ENCODE data around the gene ZKSCAN8.
A peak's percentile ranks its signal among the peaks of the same experiment; 100 is the strongest.
"Not testable (repeated sequence)": the region's sequence is repeated elsewhere in the genome, so short reads cannot be mapped to it uniquely, and the experiment has no call there.

The ZKSCAN8 gene

DNA sequence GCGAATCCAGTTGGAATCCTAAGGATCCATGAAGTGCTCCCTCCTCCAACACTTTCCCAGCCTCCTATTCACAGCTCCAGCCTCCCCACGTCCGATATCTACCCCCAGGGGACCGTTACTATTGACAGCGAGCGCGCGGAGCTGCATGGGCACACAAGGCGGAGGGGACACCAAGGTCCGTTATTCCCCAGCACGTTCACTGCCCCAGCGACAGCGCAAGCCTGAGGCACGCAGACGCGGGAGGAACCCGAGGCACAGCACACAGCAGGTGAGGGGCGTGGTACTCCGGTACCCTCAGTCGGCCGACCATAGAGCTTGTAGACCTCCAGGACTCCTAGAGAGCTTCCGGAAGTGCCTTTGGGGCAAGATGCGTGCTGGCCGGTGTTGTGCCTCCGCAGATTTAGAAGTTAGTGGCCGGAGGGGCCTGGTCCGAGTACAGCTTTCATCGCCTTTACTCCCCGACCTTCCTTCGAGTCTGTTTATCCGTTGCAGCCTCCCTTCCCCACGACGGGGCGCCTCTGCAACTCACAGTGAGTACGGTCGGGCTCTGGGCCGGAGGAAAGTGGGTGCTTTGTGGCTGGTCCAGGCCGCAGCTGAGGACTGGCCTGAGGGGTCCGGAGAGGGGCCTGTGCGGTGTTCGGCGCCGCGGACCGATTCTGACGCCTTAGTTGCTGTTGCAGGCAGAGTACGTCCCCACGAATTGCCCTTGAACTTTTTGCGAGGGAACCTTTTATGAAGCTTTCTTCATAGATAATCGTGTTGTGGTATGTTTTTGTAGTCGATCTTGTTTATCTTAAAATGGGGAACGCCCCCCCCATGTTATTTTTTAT, at the start of gene ZKSCAN8:
ZKSCAN8 (plus strand) TSS at position 384 of the 830 bp plus-strand sequence. CDS start 6,525 bp downstream, outside the sequence.
- Mint-ChIP-seq H3K36me3 (ENCODE audit: low read depth) (peaks cover 22% of the 10 kb centered on the region), H3K27me3 (ENCODE audit: low read depth) (no peaks in the 10 kb centered on the region), H3K9me3 (no peaks in the 10 kb centered on the region), H3K27ac (peak within 1 kb of the TSS; percentile 91), H3K4me3 (peak within 1 kb of the TSS; percentile 95), H3K4me1 (ENCODE audit: low read depth) (peaks cover 41% of the 10 kb centered on the region)

DNA sequence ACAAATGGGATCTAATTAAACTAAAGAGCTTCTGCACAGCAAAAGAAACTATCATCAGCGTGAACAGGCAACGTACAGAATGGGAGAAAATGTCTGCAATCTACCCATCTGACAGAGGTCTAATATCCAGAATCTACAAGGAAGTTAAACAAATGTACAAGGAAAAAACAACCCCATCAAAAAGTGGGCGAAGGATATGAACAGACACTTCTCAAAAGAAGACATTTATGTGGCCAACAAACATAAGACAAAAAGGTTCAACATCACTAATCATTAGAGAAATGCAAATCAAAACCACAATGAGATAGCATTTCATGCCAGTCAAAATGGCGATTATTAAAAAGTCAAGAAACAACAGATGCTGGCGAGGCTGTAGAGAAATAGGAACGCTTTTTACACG, 39.5 kb upstream of the ZKSCAN8 start:
- not testable (repeated sequence) for H3K36me3 Mint-ChIP-seq (ENCODE audit: low read depth); H3K4me3 Mint-ChIP-seq; H3K27ac Mint-ChIP-seq; H3K4me1 Mint-ChIP-seq (ENCODE audit: low read depth)
- Mint-ChIP-seq H3K9me3 (peaks cover 23% of the 10 kb centered on the region), H3K27me3 (ENCODE audit: low read depth) (peaks cover 21% of the 10 kb centered on the region)

DNA sequence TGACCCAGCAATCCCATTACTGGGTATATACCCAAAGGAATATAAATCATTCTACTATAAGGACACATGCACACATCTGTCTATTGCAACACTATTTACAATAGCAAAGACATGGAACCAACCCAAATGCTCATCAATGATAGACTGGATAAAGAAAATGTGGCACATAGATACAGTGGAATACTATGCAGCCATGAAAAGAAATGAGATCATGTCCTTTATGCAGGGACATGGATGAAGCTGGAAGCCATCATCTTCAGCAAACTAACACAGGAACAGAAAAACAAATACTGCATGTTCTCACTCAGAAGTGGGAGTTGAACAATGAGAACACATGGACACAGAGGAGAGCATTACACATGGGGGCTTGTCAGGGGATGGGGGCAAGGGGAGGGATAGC, 39.0 kb upstream of the ZKSCAN8 start:
- peaks cover 21% of the 10 kb centered on the region for H3K27me3 Mint-ChIP-seq (ENCODE audit: low read depth)
- peaks cover 18% of the 10 kb centered on the region for H3K9me3 Mint-ChIP-seq
- not testable (repeated sequence) for H3K4me1 Mint-ChIP-seq (ENCODE audit: low read depth); H3K27ac Mint-ChIP-seq; H3K36me3 Mint-ChIP-seq (ENCODE audit: low read depth)
- peak overlapping the region; percentile 25 for H3K4me3 Mint-ChIP-seq

DNA sequence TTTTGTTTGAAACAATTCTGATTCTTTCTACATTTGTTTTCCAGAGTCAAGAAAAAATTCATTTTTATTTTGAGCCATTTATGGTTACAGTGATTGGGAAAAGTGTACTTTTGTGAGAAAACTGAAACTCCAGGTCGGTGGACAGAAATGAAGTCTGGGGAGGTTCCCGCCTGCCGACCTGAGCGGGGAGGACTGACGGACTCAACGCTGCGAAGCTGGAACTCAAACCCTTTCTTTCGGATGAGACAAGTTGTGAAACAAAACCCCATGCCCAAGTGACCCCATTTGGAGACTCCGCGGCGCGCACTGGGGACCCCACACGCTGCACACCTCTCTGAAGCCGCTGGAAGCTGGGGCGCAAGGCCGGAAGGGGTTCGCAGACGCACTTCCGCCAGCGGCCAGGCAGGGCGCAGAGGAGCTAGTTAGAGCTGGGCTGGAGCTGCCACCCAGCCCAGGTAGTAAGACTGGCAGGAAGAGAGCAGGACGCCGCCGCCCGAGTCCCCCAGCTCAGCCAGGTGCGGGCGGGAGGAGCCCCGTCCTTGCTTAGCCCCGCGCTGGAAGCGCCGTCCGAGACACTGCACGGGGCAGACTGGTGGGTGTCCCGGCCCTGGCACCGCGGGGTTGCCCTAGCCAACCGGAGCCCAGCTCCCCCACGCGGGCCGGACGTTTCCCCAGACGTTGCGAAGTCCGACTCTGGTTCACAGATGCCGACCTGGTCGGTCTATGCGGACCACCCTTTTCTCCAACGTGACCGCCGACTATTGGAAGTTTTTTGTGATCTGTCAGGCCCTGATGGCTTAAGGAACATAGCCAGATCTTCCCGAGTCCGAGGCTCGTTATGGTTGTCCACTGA, 37.1 kb upstream of the ZKSCAN8 start:
- Mint-ChIP-seq H3K27me3 (ENCODE audit: low read depth) (peaks cover 21% of the 10 kb centered on the region), H3K4me3 (peak overlapping the region; percentile 82), H3K4me1 (ENCODE audit: low read depth) (peaks cover 10% of the 10 kb centered on the region), H3K36me3 (ENCODE audit: low read depth) (peaks cover 4% of the 10 kb centered on the region), H3K27ac (peak overlapping the region; percentile 57), H3K9me3 (peaks cover 14% of the 10 kb centered on the region)

DNA sequence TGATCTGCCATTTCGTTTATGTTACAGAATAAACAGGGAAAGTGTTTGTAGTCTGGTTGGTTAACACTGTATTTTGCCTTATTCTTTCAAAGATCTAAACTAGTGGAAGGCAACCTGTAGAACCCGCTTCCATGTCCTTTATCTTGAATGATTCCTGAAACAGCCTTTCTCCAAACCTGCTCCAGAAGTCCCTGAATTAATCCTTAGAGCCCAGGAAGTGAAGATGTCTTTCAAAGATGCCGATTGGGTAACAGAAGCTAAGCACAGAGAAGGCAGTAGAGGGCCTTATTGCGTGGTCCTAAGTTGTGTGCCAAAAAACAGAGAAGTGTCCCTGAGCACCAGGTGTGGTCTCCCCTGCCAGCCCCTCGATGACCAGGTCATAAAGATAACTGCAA, 36.4 kb upstream of the ZKSCAN8 start:
- peak overlapping the region; percentile 14 for H3K27ac Mint-ChIP-seq
- H3K36me3 Mint-ChIP-seq (ENCODE audit: low read depth): peaks cover 4% of the 10 kb centered on the region
- peak overlapping the region; percentile 82 for H3K4me3 Mint-ChIP-seq
- peaks cover 15% of the 10 kb centered on the region for H3K27me3 Mint-ChIP-seq (ENCODE audit: low read depth)
- peaks cover 10% of the 10 kb centered on the region for H3K4me1 Mint-ChIP-seq (ENCODE audit: low read depth)
- H3K9me3 Mint-ChIP-seq: peaks cover 8% of the 10 kb centered on the region

DNA sequence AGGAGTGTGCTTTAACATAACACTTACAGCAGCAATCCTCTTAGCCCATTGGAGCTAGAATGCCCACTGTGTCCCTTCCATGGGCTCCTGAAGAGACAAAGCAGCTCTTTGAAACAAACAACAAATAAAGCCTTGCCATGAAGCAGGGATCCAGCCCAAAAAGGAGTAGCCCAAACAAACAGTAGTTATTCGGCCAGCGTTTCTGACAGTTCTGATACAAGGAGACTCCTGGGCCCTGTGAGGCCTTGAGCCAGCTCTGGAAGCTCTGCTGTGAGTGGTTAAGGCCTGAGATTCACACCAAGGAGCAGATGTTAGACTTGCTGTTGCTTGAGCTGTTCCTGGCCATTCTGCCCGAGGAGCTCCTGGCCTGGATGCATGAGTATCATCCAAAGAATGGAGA, 34.2 kb upstream of the ZKSCAN8 start:
- peaks cover 4% of the 10 kb centered on the region for H3K27me3 Mint-ChIP-seq (ENCODE audit: low read depth)
- peaks cover 4% of the 10 kb centered on the region for H3K9me3 Mint-ChIP-seq
- peaks cover 4% of the 10 kb centered on the region for H3K36me3 Mint-ChIP-seq (ENCODE audit: low read depth)
- no peak overlapping the region for H3K27ac Mint-ChIP-seq
- H3K4me1 Mint-ChIP-seq (ENCODE audit: low read depth): peaks cover 10% of the 10 kb centered on the region
- no peak overlapping the region for H3K4me3 Mint-ChIP-seq

DNA sequence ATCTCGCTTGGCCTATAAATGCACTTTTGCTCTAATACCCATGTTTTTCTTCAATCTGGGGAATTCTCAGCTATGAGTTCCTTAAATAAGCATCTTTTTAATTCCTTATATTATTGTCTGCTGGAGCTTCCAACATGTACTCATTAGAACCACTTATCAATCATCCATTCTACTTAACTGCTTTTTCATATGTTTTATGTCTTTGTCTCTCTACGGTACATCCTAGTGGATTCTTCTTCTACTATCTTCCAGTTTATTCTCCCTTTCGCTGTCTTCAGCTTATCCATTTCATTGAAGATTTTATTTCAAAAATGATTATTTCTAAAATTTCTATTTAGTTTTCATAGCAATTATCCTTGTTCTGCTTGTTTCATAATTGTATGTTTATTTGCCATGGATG, 29.7 kb upstream of the ZKSCAN8 start:
- H3K27me3 Mint-ChIP-seq (ENCODE audit: low read depth): no peaks in the 10 kb centered on the region
- no peak overlapping the region for H3K27ac Mint-ChIP-seq
- H3K4me3 Mint-ChIP-seq: no peak overlapping the region
- peaks cover 22% of the 10 kb centered on the region for H3K36me3 Mint-ChIP-seq (ENCODE audit: low read depth)
- H3K9me3 Mint-ChIP-seq: no peaks in the 10 kb centered on the region
- no peaks in the 10 kb centered on the region for H3K4me1 Mint-ChIP-seq (ENCODE audit: low read depth)

DNA sequence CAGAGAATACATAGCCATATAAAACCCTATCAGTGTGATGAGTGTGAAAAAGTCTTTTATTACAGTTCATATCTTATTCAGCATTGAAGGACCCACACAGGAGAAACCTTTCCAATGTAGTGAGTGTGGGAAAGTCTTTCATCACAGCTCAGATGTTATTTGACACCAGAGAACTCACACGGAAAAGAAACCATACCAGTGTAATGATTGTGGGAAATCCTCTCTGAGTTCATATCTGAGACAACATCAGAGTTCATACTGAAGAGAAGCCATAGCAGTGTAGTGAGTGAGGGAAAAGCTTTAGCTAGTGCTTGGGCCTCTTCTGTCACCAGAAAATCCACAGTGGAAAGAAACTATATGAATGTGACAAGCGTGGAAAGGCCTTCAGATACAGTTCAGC, 25.9 kb upstream of the ZKSCAN8 start:
- no peak overlapping the region for H3K4me3 Mint-ChIP-seq
- no peak overlapping the region for H3K27ac Mint-ChIP-seq
- peaks cover 37% of the 10 kb centered on the region for H3K36me3 Mint-ChIP-seq (ENCODE audit: low read depth)
- no peaks in the 10 kb centered on the region for H3K27me3 Mint-ChIP-seq (ENCODE audit: low read depth)
- no peaks in the 10 kb centered on the region for H3K9me3 Mint-ChIP-seq
- no peaks in the 10 kb centered on the region for H3K4me1 Mint-ChIP-seq (ENCODE audit: low read depth)

DNA sequence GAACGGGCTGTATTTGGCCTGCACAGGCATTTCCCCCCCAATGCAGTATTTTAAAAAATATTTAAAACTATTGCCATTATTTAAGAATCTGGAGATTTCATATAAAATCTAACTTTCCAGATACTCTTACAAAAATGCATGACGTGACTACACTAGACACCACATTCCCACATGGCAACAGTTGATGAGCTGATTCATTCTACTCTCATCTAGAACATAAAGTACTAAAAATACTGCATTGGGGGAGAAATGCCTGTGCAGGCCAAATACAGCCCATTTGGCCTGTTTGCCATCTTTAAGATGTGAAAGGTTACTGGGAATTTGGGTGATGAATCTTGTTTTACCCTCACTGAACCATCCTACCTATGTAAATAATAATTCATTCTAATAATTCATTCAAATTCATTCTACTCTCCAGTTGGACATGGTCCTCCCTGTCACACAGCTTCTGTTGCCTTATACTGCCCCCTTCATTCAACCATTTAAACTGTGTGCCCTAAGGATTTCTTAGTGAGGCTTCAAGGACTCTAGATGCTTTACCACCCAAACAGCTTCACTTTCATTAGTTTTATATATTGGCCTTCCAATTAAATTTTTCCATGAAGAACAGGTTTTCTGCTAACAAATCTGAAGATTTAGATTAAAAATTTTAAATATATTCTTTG, 24.2 kb upstream of the ZKSCAN8 start:
- Mint-ChIP-seq H3K9me3 (no peaks in the 10 kb centered on the region), H3K27ac (no peak overlapping the region), H3K4me1 (ENCODE audit: low read depth) (no peaks in the 10 kb centered on the region), H3K27me3 (ENCODE audit: low read depth) (no peaks in the 10 kb centered on the region), H3K36me3 (ENCODE audit: low read depth) (peaks cover 42% of the 10 kb centered on the region), H3K4me3 (no peak overlapping the region)

DNA sequence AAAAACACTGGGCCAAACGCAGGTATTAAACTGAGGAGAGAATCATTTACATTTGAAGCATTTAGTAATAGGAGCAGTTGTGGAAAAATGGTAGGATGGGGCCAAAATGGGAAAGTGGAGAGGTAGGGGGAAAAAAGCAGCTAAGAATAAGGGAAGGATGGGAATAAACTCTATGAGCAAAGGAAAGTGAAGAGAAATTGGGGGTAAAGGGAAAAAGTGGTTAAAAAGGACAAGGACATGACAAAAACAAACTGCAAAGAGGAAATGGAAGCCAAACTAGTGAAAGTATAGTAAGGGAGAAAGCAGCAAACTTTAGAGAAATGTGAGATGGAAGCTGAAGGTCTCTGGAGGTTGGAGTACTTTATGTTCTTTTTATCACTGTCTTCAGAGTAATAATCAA, 23.5 kb upstream of the ZKSCAN8 start:
- H3K4me1 Mint-ChIP-seq (ENCODE audit: low read depth): no peaks in the 10 kb centered on the region
- H3K4me3 Mint-ChIP-seq: no peak overlapping the region
- H3K36me3 Mint-ChIP-seq (ENCODE audit: low read depth): peaks cover 45% of the 10 kb centered on the region
- no peaks in the 10 kb centered on the region for H3K9me3 Mint-ChIP-seq
- no peaks in the 10 kb centered on the region for H3K27me3 Mint-ChIP-seq (ENCODE audit: low read depth)
- peak overlapping the region; percentile 1 for H3K27ac Mint-ChIP-seq

DNA sequence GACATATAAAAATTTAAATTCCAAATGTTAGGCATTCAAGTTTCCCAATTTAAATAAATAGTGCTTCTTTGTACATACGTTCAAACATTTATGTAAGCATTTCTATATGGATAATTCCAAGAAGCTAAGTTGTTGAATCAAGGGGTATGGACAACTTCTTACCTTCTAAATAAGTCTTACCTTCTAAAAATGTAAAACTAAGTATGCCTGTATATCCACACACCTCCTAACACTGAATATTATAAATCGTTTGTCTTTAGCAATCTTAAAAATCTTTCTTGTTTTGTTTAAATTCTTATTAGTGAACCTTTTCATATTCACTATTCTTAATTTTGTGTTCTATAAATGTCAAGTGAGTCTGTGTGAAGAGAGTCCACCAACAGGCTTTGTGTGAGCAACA, 19.8 kb upstream of the ZKSCAN8 start:
- no peaks in the 10 kb centered on the region for H3K9me3 Mint-ChIP-seq
- H3K36me3 Mint-ChIP-seq (ENCODE audit: low read depth): peaks cover 28% of the 10 kb centered on the region
- no peaks in the 10 kb centered on the region for H3K27me3 Mint-ChIP-seq (ENCODE audit: low read depth)
- H3K27ac Mint-ChIP-seq: no peak overlapping the region
- H3K4me3 Mint-ChIP-seq: no peak overlapping the region
- H3K4me1 Mint-ChIP-seq (ENCODE audit: low read depth): peaks cover 30% of the 10 kb centered on the region

DNA sequence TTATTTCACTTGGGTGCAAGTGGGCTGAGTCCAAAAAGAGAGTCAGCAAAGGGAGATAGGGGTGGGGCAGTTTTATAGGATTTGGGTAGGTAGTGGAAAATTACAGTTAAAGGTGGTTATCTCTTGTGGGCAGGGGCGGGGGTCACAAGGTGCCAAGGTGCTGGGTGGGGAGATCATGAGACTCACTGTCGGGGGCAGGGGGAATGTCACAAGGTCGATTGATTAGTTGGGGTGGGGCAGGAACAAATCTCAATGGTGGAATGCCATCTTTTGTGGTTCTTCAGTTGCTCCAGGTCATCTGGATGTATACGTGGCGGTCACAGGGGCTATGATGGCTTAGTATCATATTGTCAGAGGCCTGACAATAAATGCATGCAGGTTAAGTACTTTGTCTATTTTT, 19.4 kb upstream of the ZKSCAN8 start:
- H3K9me3 Mint-ChIP-seq; H3K27ac Mint-ChIP-seq; H3K4me3 Mint-ChIP-seq; H3K27me3 Mint-ChIP-seq (ENCODE audit: low read depth): not testable (repeated sequence)
- Mint-ChIP-seq H3K36me3 (ENCODE audit: low read depth) (peaks cover 28% of the 10 kb centered on the region), H3K4me1 (ENCODE audit: low read depth) (peaks cover 31% of the 10 kb centered on the region)

DNA sequence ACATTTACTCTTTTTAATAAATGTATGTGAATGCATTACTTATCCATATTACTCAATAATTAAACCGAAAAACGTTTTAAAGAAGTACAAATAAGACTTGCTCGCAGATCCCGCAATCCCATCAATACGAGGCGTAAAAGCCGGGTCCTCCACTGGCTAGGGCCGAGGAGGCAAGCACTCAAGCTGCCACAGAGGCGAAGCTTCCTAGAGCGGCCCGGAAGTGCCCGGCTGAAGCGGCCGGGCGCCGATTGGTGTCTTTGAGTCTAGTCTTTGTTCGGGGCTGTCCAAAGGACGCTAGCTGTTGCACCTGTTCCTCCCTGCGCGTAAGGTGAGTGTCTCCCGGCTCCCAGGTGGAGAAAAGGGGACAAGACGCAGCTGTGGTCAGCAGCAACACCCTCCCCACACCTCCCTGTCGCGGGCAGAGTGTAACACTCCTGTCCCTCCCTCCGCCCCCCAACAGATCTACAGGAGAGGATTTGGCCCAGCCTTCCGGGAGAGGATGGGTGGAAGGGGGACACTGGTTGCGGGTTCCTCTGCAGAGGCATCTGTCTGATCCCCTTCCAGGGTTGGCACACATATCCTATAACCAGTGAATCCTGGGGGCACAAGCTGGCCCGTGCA, 17.2 kb upstream of the ZKSCAN8 start, which contains the start of gene ZSCAN16:
ZSCAN16 (plus strand) TSS at position 260 of the 621 bp plus-strand sequence. CDS start 835 bp downstream, outside the sequence.
- Mint-ChIP-seq H3K27me3 (ENCODE audit: low read depth) (no peaks in the 10 kb centered on the region), H3K4me1 (ENCODE audit: low read depth) (peaks cover 39% of the 10 kb centered on the region), H3K9me3 (no peaks in the 10 kb centered on the region), H3K36me3 (ENCODE audit: low read depth) (peaks cover 31% of the 10 kb centered on the region), H3K27ac (peak within 1 kb of the TSS; percentile 87), H3K4me3 (peak within 1 kb of the TSS; percentile 90)

DNA sequence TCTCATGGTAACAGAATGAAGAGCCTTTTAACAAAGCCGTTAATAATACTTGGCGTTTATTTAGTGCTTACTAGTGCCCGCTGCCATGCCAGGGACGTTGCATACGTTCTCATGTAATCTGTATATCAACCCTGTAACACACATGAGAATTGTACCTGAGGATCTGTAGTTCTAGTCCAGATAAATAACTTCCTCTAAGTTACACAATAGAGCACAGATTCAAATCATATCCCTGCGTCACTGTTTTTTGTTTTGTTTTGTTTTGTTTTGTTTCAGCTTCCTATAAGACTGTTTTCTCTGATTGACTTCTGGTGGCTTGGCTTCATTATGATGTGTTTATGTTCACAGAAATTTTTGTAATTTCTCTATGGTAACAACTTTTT, 16.7 kb upstream of the ZKSCAN8 start:
- Mint-ChIP-seq H3K27me3 (ENCODE audit: low read depth) (no peaks in the 10 kb centered on the region), H3K27ac (peak overlapping the region; percentile 87), H3K4me3 (peak overlapping the region; percentile 90), H3K4me1 (ENCODE audit: low read depth) (peaks cover 39% of the 10 kb centered on the region), H3K9me3 (no peaks in the 10 kb centered on the region), H3K36me3 (ENCODE audit: low read depth) (peaks cover 31% of the 10 kb centered on the region)

All from T-helper 1 cell treated with Interleukin-12 subunit alpha and Interleukin-12 subunit beta and Interleukin-4 antibody, amounts not matched to agents 30 μg/mL and 1 μg/mL, for 36 hours (primary cell).